Heart left ventricle (tissue), 13 donors: Measurements from ENCODE around the gene KPTN.

Source experiments
- CTCF ChIP-seq, 12 donors: fragments of 200-600 bp; sonication (generic) in 4 of 12; IDR thresholded peaks; one replicate each; pipeline versions ENCODE4 v1.5.0 to v1.8.0; 2018 to 2022; ENCODE audit warnings: antibody characterized with exemption in 12 of 12, mild to moderate bottlenecking in 5 of 12
- POLR2A ChIP-seq, 2 donors: fragments of 450-650 bp; IDR thresholded peaks; one replicate each; pipeline ENCODE4 v1.6.1; 2017; ENCODE audit warnings: antibody characterized with exemption in 2 of 2, mild to moderate bottlenecking in 2 of 2, moderate library complexity in 2 of 2
- donor health status: ischemic (EF 13 %, LVEDD 7.1; RV severe dilation, severe dysfunction).
- donor health status: DM: no; HTN: yes; CAD: no.
- donor health status: DM: no; HTN: no; CAD: no.
- donor health status: ischemic (EF 25% LVEDD 6.9; RV normal size, moderate dysfunction).
- donor health status: ischemic (EF 25% LVEDD 5.7; RV mildly dilated, moderate dysfunction).
- donor health status: ischemic (EF 35%, LVEDD 5.7; RV mildly dilated, moderate dysfunction).
- donor health status: nonischemic (EF 11% LVEDD 7.7; RV severe dilation, severe dysfunction).
- donor health status: DM: yes; HTN: yes; CAD: no.
- donor health status: PGD.
- donor health status: ischemic (EF 29% LVEDD 5.4; RV normal size, mild dysfunction).
- donor health status: nonischemic (EF 23%, LVEDD 6.1; RV moderate dilation, normal function).

DNA sequence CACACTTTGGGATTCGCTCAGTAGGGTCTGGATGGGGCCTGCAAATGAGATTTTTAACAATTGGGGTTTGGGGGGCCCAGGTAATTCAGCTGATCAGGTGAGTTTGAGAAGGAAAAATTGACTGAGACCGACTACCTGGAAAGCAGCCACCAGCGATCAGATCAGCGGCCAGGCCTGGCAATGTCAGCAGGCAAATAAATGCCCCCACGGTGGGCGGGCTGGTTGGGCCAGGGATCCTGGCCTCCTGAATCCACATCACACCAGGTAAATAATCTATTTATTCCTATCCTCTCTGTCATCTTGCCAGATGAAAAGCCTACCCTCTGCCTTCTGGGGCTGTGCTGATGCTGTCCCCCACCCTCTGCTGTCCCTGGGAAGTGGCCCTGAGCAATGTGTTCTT is 21.5 kb upstream of the KPTN start:
- TF ChIP-seq POLR2A (IDR thresholded peaks at IDR 0.05), result no peak
- no peak for TF ChIP-seq CTCF (IDR thresholded peaks at IDR 0.05)
